Measurements from ENCODE around the gene OLFML1.

The OLFML1 gene

GRCh38 chr11:7518811-7519562 is 33.7 kb downstream of the OLFML1 start:
- Histone ChIP-seq H3K4me3 (replicated peaks; ENCODE audit: insufficient read depth, low read length) (no peak overlapping the region), H3K27me3 (ENCODE audit: insufficient read depth, poor library complexity, severe bottlenecking) (no peaks in the 10 kb centered on the region), H3K27ac (replicated peaks) (no peak overlapping the region)
- TF ChIP-seq POLR2AphosphoS5 (IDR thresholded peaks at IDR 0.05; ENCODE audit: low read depth): no peak
- no peak for TF ChIP-seq CTCF (IDR thresholded peaks at IDR 0.05; ENCODE audit: insufficient read depth, low read length)
- no peak for DNase-seq (ENCODE audit: low read depth in 1 of 2, low spot score in 1 of 2)

- H3K4me3 ChIP-seq (replicated peaks; ENCODE audit: insufficient read depth, low read length): no peak overlapping the region
- DNase-seq (ENCODE audit: low read depth in 1 of 2, low spot score in 1 of 2): no peak
- no peaks in the 10 kb centered on the region for H3K27me3 ChIP-seq (ENCODE audit: insufficient read depth, poor library complexity, severe bottlenecking)
- no peak for TF ChIP-seq POLR2AphosphoS5 (IDR thresholded peaks at IDR 0.05; ENCODE audit: low read depth)
- no peak for TF ChIP-seq GABPA (IDR thresholded peaks at IDR 0.05; ENCODE audit: low read depth)
- TF ChIP-seq CTCF (IDR thresholded peaks at IDR 0.05; ENCODE audit: insufficient read depth, low read length): no peak
- no peak for TF ChIP-seq SPI1 (IDR thresholded peaks at IDR 0.05; ENCODE audit: borderline replicate concordance, low read depth)
- TF ChIP-seq REST (IDR thresholded peaks at IDR 0.05; ENCODE audit: insufficient replicate concordance, low read depth): no peak
- H3K27ac ChIP-seq (replicated peaks): no peak overlapping the region
Measured at GRCh38 chr11:7520011-7520942, 35.0 kb downstream of the OLFML1 start.

- no peak overlapping the region for H3K4me3 ChIP-seq (replicated peaks; ENCODE audit: insufficient read depth, low read length)
- no peak for DNase-seq (ENCODE audit: low read depth in 1 of 2, low spot score in 1 of 2)
- no peak overlapping the region for H3K27ac ChIP-seq (replicated peaks)
- H3K27me3 ChIP-seq (ENCODE audit: insufficient read depth, poor library complexity, severe bottlenecking): no peaks in the 10 kb centered on the region
- TF ChIP-seq POLR2AphosphoS5 (IDR thresholded peaks at IDR 0.05; ENCODE audit: low read depth) (no peak), CTCF (IDR thresholded peaks at IDR 0.05; ENCODE audit: insufficient read depth, low read length) (no peak), REST (IDR thresholded peaks at IDR 0.05; ENCODE audit: insufficient replicate concordance, low read depth) (no peak), SPI1 (IDR thresholded peaks at IDR 0.05; ENCODE audit: borderline replicate concordance, low read depth) (peak; percentile 33; the same call in 1 of the 2 replicates)
Measured at GRCh38 chr11:7520981-7521487, 35.7 kb downstream of the OLFML1 start.

All from HL-60 (cell line).